ENCODE results near the gene MAST3. TPM values are rescaled to one million over a fixed set of nuclear protein-coding genes. Genes with fewer than 3 reads are reported as not detected.

The MAST3 gene
- total RNA-seq, result 0.30 and 0.32 TPM in 2 replicates

DNA sequence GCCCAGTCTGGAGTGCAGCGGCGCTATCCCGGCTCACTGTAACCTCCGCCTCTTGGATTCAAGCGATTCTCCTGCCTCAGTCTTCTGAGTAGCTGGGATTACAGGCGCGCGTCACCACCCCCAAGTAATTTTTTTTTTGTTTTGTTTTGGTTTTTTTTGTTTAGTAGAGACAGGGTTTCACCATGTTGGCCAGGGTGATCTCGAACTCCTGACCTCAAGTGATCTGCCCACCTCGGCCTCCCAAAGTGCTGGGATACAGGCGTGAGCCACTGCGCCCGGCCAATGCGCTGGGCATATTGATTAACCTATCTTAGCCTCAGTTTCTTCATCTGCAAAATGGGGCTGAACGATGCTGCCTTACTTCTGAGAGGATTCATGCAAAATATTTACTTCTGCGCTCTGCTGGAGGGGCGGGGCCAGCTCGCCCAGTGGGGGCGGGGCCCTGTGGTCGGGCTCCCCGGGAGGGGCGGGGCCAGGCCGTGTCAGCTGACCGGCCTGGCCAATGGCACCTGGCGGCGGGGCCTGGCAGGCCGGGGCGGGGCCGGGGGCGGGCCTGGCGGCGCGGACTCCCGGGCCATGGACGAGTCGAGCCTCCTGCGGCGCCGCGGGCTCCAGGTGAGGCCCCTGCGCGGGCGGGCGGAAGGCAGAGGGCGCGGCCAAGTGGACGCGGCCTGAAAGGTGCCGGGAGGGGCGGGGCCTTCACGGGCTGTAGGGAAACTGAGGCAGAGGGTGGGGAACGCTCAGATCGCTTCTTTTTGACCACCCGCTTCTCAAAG is at the start of gene MAST3:
TSS of gene MAST3 (plus strand) at position 562 of the 776 bp plus-strand sequence. CDS start at position 577, 15 bp downstream.

GRCh38 chr19:18086590-18087138 is 10.9 kb upstream of the MAST3 start, which contains the start of gene IL12RB1:
Gene IL12RB1 (minus strand): TSS chr19:18086934. CDS start chr19:18086823, 111 bp downstream.

DNA sequence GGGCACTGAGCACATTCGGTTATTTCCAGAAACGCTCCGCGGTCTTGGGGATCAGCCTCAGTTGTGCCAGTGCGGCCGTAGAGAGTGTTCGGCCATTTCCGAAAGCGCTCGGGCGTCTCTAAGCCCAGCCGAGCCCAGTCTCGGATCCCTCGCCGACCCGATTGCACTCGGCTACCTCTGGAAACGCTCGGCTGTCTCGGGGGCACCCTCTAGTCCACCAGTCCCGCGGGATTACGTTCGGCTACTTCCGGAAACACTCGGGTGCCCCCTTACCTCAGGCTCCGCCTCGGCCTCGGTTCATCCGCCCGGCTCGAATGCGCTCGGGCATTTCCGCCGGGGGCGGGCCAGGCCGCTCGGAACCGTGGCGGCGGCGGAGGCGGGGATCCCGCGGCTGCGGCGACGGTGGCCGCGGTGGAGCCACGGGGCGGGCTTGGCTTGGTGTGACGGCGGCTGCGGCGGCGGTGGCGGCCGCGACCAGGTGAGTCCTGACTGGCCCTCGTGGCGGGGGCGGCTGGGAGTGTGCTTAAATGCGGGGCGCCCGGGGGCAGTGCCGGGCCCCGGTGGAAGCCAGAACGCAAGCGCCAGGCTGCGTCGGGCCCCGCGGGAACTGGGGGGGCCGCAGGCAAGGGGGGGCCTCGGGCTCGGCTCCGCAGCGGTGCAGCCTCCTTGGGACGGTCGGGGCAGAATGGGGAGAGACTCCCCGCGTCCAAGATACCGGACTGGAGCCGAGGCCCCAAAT is 55.4 kb downstream of the MAST3 start, which contains the start of gene PIK3R2:
TSS of gene PIK3R2 (plus strand) at position 347 of the 739 bp plus-strand sequence. CDS start 2,717 bp downstream, outside the sequence.

GRCh38 chr19:18173572-18174288 is 76.2 kb downstream of the MAST3 start, which contains the start of gene IFI30:
Gene IFI30 (plus strand): TSS chr19:18173813. CDS start chr19:18173842, 29 bp downstream.

GRCh38 chr19:18192673-18193387 is 95.3 kb downstream of the MAST3 start, which contains the start of gene MPV17L2:
Gene MPV17L2 (plus strand): TSS chr19:18193218. CDS start chr19:18193282, 64 bp downstream.

Other genes starting within 250 kb of the MAST3 start
- gene JAK3, start 249.8 kb upstream of the MAST3 start, total RNA-seq, result 1.6 and 5.0 TPM in 2 replicates
- 858 and 936 TPM in 2 replicates for gene RPL18A, start 237.9 kb upstream of the MAST3 start, total RNA-seq
- not detected in 2 replicates for gene SLC5A5, start 225.8 kb upstream of the MAST3 start, total RNA-seq
- gene CCDC124, start 164.8 kb upstream of the MAST3 start, total RNA-seq, result 46.1 and 54.0 TPM in 2 replicates
- gene KCNN1, start 130.7 kb upstream of the MAST3 start, total RNA-seq, result not detected in 2 replicates
- gene ARRDC2, start 89.6 kb upstream of the MAST3 start, total RNA-seq, result 12.0 and 14.3 TPM in 2 replicates
- 0.15 TPM in 1 of 2 replicates, not detected in the other for gene IL12RB1, start 10.8 kb upstream of the MAST3 start, total RNA-seq
- 1.6 and 2.3 TPM in 2 replicates for gene PIK3R2, start 55.4 kb downstream of the MAST3 start, total RNA-seq
- 3.3 TPM in 1 of 2 replicates, not detected in the other for gene IFI30, start 76.0 kb downstream of the MAST3 start, total RNA-seq
- gene MPV17L2, start 95.4 kb downstream of the MAST3 start, total RNA-seq, result 9.4 and 15.3 TPM in 2 replicates
- under 0.01 TPM in 1 of 2 replicates, not detected in the other for gene RAB3A, start 106.3 kb downstream of the MAST3 start, total RNA-seq
- 0.15 TPM in 1 of 2 replicates, not detected in the other for gene PDE4C, start 128.7 kb downstream of the MAST3 start, total RNA-seq
- gene IQCN, start 176.7 kb downstream of the MAST3 start, total RNA-seq, result under 0.01 TPM in 2 replicates
- gene JUND, start 183.8 kb downstream of the MAST3 start, total RNA-seq, result 58.8 and 80.2 TPM in 2 replicates
- gene LSM4, start 225.3 kb downstream of the MAST3 start, total RNA-seq, result 128 and 177 TPM in 2 replicates
- gene PGPEP1, start 242.8 kb downstream of the MAST3 start, total RNA-seq, result 13.3 and 19.9 TPM in 2 replicates

All from epithelial cell of umbilical artery (primary cell).